HEK293 (cell line): ENCODE data around the gene ARMC2.
A peak's percentile ranks its signal among the peaks of the same experiment; 100 is the strongest.

Source experiments
- CTCF ChIA-PET: fragments of 350-600 bp; formaldehyde crosslinking; extraction: SDS; loops from one replicate; lab custom pipeline; 2021; ENCODE audit warnings: antibody characterized with exemption; lab: Yijun Ruan, JAX
- POLR2A ChIA-PET: fragments of 300-600 bp; formaldehyde crosslinking; extraction: SDS; loops from one replicate; lab custom pipeline; 2020; ENCODE audit warnings: antibody characterized with exemption, inconsistent platforms; lab: Yijun Ruan, JAX
- H3K27ac ChIP-seq: fragments of 200-500 bp; sonication (Bioruptor generic); 2 replicates; pipeline ENCODE4 v1.5.1; 2014; ENCODE audit warnings: low read depth, low read length, control low read depth, inconsistent platforms; ENCODE audit errors: extremely low read depth
- H3K36me3 ChIP-seq, 2 experiments: fragments of 200-500 bp in 1 of 2; sonication (Bioruptor generic) in 1 of 2; 1 replicate in 1 of 2; 2 replicates in 1 of 2; pipeline ENCODE4 v1.5.1; 2014 to 2017; ENCODE audit warnings: inconsistent platforms in 2 of 2, low read length in 2 of 2; ENCODE audit not compliant: control insufficient read depth in 2 of 2, insufficient read depth in 1 of 2
- H3K4me1 ChIP-seq: fragments of 200-500 bp; sonication (Bioruptor generic); 2 replicates; pipeline ENCODE4 v1.5.1; 2014; ENCODE audit warnings: mild to moderate bottlenecking, low read length, inconsistent platforms; ENCODE audit not compliant: control insufficient read depth, insufficient read depth
- H3K4me3 ChIP-seq: 2 replicates; pipeline ENCODE4 v1.5.1; 2011; ENCODE audit warnings: low read depth, mild to moderate bottlenecking, control low read depth, low read length, moderate library complexity
- H3K9me3 ChIP-seq: fragments of 200-500 bp; sonication (Bioruptor generic); 2 replicates; pipeline ENCODE4 v1.5.1; 2014; ENCODE audit warnings: low read depth, low read length, inconsistent platforms; ENCODE audit not compliant: control insufficient read depth, insufficient read depth
- GLI2 ChIP-seq: fragments of 450-650 bp; formaldehyde crosslinking; IDR thresholded peaks from 2 replicates; pipeline ENCODE4; 2017; ENCODE audit warnings: missing biosample characterization, missing genetic modification characterization, low read depth, borderline replicate concordance
- HOXC10 ChIP-seq: sonication (generic); formaldehyde crosslinking; IDR thresholded peaks from 2 replicates; pipeline ENCODE4 v1.8.1; 2023; ENCODE audit warnings: mild to moderate bottlenecking, missing genetic modification reagents
- KLF16 ChIP-seq: fragments of 450-650 bp; formaldehyde crosslinking; IDR thresholded peaks from 2 replicates; pipeline ENCODE4 v1.5.1; 2017; ENCODE audit warnings: missing biosample characterization, missing genetic modification characterization
- PRDM6 ChIP-seq: fragments of 450-650 bp; formaldehyde crosslinking; IDR thresholded peaks from 2 replicates; pipeline ENCODE4 v1.5.1; 2017; ENCODE audit warnings: missing biosample characterization, missing genetic modification characterization
- REPIN1 ChIP-seq: fragments of 450-650 bp; formaldehyde crosslinking; IDR thresholded peaks from 2 replicates; pipeline ENCODE4 v1.5.1; 2017; ENCODE audit warnings: missing biosample characterization, missing genetic modification characterization, low read depth
- SCRT1 ChIP-seq: fragments of 450-650 bp; formaldehyde crosslinking; IDR thresholded peaks from 2 replicates; pipeline ENCODE4 v1.5.1; 2016; ENCODE audit warnings: missing biosample characterization, missing genetic modification characterization, borderline replicate concordance
- WT1 ChIP-seq: fragments of 450-650 bp; formaldehyde crosslinking; IDR thresholded peaks from 2 replicates; pipeline ENCODE4 v1.5.1; 2016; ENCODE audit warnings: missing biosample characterization, missing genetic modification characterization
- ZFHX2 ChIP-seq: fragments of 450-650 bp; formaldehyde crosslinking; conservative IDR thresholded peaks from 2 replicates; pipeline ENCODE4 v1.5.1; 2016; ENCODE audit warnings: missing biosample characterization, missing genetic modification characterization
- ZNF114 ChIP-seq: fragments of 450-650 bp; formaldehyde crosslinking; IDR thresholded peaks from 2 replicates; pipeline ENCODE4 v1.5.0; 2017; ENCODE audit warnings: missing biosample characterization, missing genetic modification characterization
- ZNF121 ChIP-seq: fragments of 450-650 bp; formaldehyde crosslinking; IDR thresholded peaks from 2 replicates; pipeline ENCODE4 v1.5.1; 2016; ENCODE audit warnings: missing biosample characterization, missing genetic modification characterization
- ZNF138 ChIP-seq: fragments of 450-650 bp; formaldehyde crosslinking; IDR thresholded peaks from 2 replicates; pipeline ENCODE4 v1.5.1; 2016; ENCODE audit warnings: missing biosample characterization, missing genetic modification characterization, borderline replicate concordance
- ZNF16 ChIP-seq: fragments of 450-650 bp; formaldehyde crosslinking; IDR thresholded peaks from 2 replicates; pipeline ENCODE4 v1.5.1; 2016; ENCODE audit warnings: low read depth, missing biosample characterization, missing genetic modification characterization
- ZNF214 ChIP-seq: fragments of 450-650 bp; formaldehyde crosslinking; IDR thresholded peaks from 2 replicates; pipeline ENCODE4 v1.5.1; 2017; ENCODE audit warnings: missing biosample characterization, mild to moderate bottlenecking, missing genetic modification characterization, borderline replicate concordance
- ZNF362 ChIP-seq: fragments of 450-650 bp; formaldehyde crosslinking; IDR thresholded peaks from 2 replicates; pipeline ENCODE4 v1.5.1; 2016; ENCODE audit warnings: missing biosample characterization, missing genetic modification characterization
- ZNF510 ChIP-seq: fragments of 450-650 bp; formaldehyde crosslinking; IDR thresholded peaks from 2 replicates; pipeline ENCODE4 v1.5.1; 2018; ENCODE audit warnings: mild to moderate bottlenecking, missing genetic modification characterization, missing biosample characterization; ENCODE audit not compliant: insufficient replicate concordance
- ZNF544 ChIP-seq: fragments of 450-650 bp; formaldehyde crosslinking; IDR thresholded peaks from 2 replicates; pipeline ENCODE4 v1.5.0; 2017; ENCODE audit warnings: missing biosample characterization, missing genetic modification characterization
- ZNF549 ChIP-seq: fragments of 450-650 bp; IDR thresholded peaks from 2 replicates; pipeline ENCODE4 v1.5.1; 2018; ENCODE audit warnings: missing biosample characterization, missing genetic modification characterization, mild to moderate bottlenecking, inconsistent platforms, moderate library complexity
- ZNF585B ChIP-seq: fragments of 450-650 bp; formaldehyde crosslinking; IDR thresholded peaks from 2 replicates; pipeline ENCODE4 v1.5.1; 2016; ENCODE audit warnings: missing biosample characterization, missing genetic modification characterization
- ZNF629 ChIP-seq: fragments of 450-650 bp; formaldehyde crosslinking; IDR thresholded peaks from 2 replicates; pipeline ENCODE4 v1.5.1; 2017; ENCODE audit warnings: missing biosample characterization, missing genetic modification characterization
- ZNF677 ChIP-seq: fragments of 450-650 bp; IDR thresholded peaks from 2 replicates; pipeline ENCODE4 v1.5.0; 2018; ENCODE audit warnings: missing biosample characterization, mild to moderate bottlenecking, missing genetic modification characterization, moderate library complexity
- ZSCAN23 ChIP-seq: fragments of 450-650 bp; formaldehyde crosslinking; IDR thresholded peaks from 2 replicates; pipeline ENCODE4 v1.5.1; 2016; ENCODE audit warnings: missing biosample characterization, missing genetic modification characterization
- TF ChIP-seq, protein P1 (sequence below): fragments of 450-650 bp; formaldehyde crosslinking; IDR thresholded peaks from 2 replicates; pipeline ENCODE4 v1.5.1; 2016; ENCODE audit warnings: missing biosample characterization, missing genetic modification characterization
- TF ChIP-seq, protein P2 (sequence below): fragments of 450-650 bp; formaldehyde crosslinking; IDR thresholded peaks from 2 replicates; pipeline ENCODE4 v1.5.1; 2016; ENCODE audit warnings: missing biosample characterization, missing genetic modification characterization
- TF ChIP-seq, protein P3 (sequence below): fragments of 450-650 bp; formaldehyde crosslinking; IDR thresholded peaks from 2 replicates; pipeline ENCODE4 v1.5.1; 2017; ENCODE audit warnings: missing biosample characterization, missing genetic modification characterization
- TF ChIP-seq, protein P4 (sequence below): fragments of 450-650 bp; formaldehyde crosslinking; IDR thresholded peaks from 2 replicates; pipeline ENCODE4 v1.5.1; 2016; ENCODE audit warnings: missing biosample characterization, missing genetic modification characterization

ARMC2 gene

DNA sequence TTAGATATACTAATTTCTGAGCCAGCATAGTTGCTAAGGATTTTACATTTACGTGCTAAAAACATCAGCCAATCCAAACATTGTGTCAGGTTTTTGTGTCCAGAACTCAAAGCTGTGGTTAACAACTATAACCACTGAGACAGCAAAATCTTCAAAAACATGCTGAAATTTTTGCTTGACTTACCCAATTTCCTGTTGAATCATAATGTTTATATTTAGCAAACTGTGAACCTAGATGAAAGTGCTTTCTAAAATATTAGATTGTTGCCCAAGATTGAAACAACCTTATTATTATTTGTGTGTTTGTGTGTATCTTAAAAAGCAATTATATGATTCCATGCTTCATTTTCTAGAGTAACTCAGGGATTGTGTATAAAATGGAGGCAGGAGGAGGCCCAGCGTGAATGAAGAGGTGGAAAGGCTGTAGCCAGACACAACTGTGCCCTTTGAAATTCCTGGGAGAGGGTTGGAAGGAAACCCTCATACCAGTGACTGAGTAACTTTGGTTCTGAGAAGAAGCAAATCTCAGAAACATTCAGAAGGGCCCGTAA is 48.0 kb downstream of the ARMC2 start:
- H3K36me3 ChIP-seq: no peaks in the 10 kb centered on the region
- CTCF ChIA-PET: interaction anchor here (0.7 to 5.1 kb wide), 4 partner anchors 177 to 353 kb away, joined by 3 to 109 read pairs (median 4); no protein-coding TSS in a partner anchor

DNA sequence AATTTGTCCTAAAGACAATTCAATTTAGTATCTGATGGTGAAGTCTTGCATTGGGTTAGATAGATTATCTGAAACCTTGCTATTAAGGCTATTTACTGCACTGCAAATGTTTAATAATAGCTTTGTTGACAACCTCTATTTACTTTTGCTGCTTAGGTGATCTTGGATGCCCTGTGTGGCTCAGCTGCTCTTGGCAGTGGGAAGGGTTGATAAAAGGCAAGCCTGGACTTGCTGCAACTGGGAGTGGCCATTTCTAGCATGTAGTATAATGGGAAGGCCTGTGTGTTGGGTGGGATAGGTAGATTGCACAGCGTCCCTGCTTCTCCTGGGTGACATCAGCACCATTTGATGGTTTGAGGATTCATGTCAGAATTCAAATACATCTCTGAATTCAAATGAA is 49.1 kb downstream of the ARMC2 start:
- ChIA-PET CTCF (interaction anchor here (0.6 to 1.3 kb wide), 3 partner anchors 13 to 355 kb away, joined by 3 to 7 read pairs (median 7); no protein-coding TSS in a partner anchor), POLR2A (no interaction called here)
- Histone ChIP-seq H3K4me1 (no peaks in the 10 kb centered on the region), H3K9me3 (no peaks in the 10 kb centered on the region), H3K4me3 (no peak overlapping the region), H3K36me3 (no peaks in the 10 kb centered on the region), H3K27ac (no peak overlapping the region)
- TF ChIP-seq HOXC10 (CRISPR knock-in tag): no peak
- TF ChIP-seq ZNF16 (tag by site-specific recombination): no peak
- no peak for TF ChIP-seq ZNF214
- TF ChIP-seq ZNF121 (tag by site-specific recombination): no peak
- TF ChIP-seq REPIN1 (tag by site-specific recombination): no peak
- TF ChIP-seq, protein P1, sequence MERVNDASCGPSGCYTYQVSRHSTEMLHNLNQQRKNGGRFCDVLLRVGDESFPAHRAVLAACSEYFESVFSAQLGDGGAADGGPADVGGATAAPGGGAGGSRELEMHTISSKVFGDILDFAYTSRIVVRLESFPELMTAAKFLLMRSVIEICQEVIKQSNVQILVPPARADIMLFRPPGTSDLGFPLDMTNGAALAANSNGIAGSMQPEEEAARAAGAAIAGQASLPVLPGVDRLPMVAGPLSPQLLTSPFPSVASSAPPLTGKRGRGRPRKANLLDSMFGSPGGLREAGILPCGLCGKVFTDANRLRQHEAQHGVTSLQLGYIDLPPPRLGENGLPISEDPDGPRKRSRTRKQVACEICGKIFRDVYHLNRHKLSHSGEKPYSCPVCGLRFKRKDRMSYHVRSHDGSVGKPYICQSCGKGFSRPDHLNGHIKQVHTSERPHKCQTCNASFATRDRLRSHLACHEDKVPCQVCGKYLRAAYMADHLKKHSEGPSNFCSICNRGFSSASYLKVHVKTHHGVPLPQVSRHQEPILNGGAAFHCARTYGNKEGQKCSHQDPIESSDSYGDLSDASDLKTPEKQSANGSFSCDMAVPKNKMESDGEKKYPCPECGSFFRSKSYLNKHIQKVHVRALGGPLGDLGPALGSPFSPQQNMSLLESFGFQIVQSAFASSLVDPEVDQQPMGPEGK (tag by site-specific recombination): 0 out of 2 replicates have a peak, but pooled peaks have one; percentile 24
- no peak for TF ChIP-seq ZNF510 (tag by site-specific recombination)
- no peak for TF ChIP-seq ZNF362 (tag by site-specific recombination)
- TF ChIP-seq, protein P2, sequence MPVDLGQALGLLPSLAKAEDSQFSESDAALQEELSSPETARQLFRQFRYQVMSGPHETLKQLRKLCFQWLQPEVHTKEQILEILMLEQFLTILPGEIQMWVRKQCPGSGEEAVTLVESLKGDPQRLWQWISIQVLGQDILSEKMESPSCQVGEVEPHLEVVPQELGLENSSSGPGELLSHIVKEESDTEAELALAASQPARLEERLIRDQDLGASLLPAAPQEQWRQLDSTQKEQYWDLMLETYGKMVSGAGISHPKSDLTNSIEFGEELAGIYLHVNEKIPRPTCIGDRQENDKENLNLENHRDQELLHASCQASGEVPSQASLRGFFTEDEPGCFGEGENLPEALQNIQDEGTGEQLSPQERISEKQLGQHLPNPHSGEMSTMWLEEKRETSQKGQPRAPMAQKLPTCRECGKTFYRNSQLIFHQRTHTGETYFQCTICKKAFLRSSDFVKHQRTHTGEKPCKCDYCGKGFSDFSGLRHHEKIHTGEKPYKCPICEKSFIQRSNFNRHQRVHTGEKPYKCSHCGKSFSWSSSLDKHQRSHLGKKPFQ (tag by site-specific recombination): no peak
- TF ChIP-seq, protein P3, sequence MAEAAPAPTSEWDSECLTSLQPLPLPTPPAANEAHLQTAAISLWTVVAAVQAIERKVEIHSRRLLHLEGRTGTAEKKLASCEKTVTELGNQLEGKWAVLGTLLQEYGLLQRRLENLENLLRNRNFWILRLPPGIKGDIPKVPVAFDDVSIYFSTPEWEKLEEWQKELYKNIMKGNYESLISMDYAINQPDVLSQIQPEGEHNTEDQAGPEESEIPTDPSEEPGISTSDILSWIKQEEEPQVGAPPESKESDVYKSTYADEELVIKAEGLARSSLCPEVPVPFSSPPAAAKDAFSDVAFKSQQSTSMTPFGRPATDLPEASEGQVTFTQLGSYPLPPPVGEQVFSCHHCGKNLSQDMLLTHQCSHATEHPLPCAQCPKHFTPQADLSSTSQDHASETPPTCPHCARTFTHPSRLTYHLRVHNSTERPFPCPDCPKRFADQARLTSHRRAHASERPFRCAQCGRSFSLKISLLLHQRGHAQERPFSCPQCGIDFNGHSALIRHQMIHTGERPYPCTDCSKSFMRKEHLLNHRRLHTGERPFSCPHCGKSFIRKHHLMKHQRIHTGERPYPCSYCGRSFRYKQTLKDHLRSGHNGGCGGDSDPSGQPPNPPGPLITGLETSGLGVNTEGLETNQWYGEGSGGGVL (tag by site-specific recombination): peak; percentile 7; the same call in 1 of the 2 replicates
- TF ChIP-seq ZNF549 (tag by site-specific recombination): no peak
- TF ChIP-seq ZNF629 (tag by site-specific recombination): 0 out of 2 replicates have a peak, but pooled peaks have one; percentile 26
- TF ChIP-seq ZNF585B: no peak
- no peak for TF ChIP-seq ZNF138 (tag by site-specific recombination)
- no peak for TF ChIP-seq ZNF114 (tag by site-specific recombination)
- no peak for TF ChIP-seq ZSCAN23 (tag by site-specific recombination)
- no peak for TF ChIP-seq SCRT1 (tag by site-specific recombination)
- TF ChIP-seq KLF16 (tag by site-specific recombination): no peak
- 0 out of 2 replicates have a peak, but pooled peaks have one; percentile 25 for TF ChIP-seq ZFHX2 (tag by site-specific recombination)

More for the DNA sequence above, 48.0 kb downstream of the ARMC2 start:
- no peak for TF ChIP-seq ZNF677 (tag by site-specific recombination)
- TF ChIP-seq, protein P4, sequence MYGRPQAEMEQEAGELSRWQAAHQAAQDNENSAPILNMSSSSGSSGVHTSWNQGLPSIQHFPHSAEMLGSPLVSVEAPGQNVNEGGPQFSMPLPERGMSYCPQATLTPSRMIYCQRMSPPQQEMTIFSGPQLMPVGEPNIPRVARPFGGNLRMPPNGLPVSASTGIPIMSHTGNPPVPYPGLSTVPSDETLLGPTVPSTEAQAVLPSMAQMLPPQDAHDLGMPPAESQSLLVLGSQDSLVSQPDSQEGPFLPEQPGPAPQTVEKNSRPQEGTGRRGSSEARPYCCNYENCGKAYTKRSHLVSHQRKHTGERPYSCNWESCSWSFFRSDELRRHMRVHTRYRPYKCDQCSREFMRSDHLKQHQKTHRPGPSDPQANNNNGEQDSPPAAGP (tag by site-specific recombination): no peak
- TF ChIP-seq GLI2 (tag by site-specific recombination): no peak
- no peak for TF ChIP-seq WT1 (tag by site-specific recombination)
- TF ChIP-seq PRDM6 (tag by site-specific recombination): peak; percentile 69
- no peak for TF ChIP-seq ZNF544 (tag by site-specific recombination)
- Histone ChIP-seq H3K4me1 (no peaks in the 10 kb centered on the region), H3K9me3 (no peaks in the 10 kb centered on the region), H3K27ac (no peak overlapping the region), H3K4me3 (no peak overlapping the region)
- POLR2A ChIA-PET: no interaction called here
